GM12874 (cell line): ENCODE measurements around the gene ZPR1.

Experiments used
- TF ChIP-seq, protein P1 (sequence below): IDR thresholded peaks from 2 replicates; pipeline ENCODE4 v1.5.1; 2011; ENCODE audit warnings: low read depth, mild to moderate bottlenecking, control low read depth, low read length, moderate library complexity; ENCODE audit not compliant: insufficient read depth

Gene ZPR1

GRCh38 chr11:116792869-116793771 is 5.3 kb upstream of the ZPR1 start:
- TF ChIP-seq, protein P1, sequence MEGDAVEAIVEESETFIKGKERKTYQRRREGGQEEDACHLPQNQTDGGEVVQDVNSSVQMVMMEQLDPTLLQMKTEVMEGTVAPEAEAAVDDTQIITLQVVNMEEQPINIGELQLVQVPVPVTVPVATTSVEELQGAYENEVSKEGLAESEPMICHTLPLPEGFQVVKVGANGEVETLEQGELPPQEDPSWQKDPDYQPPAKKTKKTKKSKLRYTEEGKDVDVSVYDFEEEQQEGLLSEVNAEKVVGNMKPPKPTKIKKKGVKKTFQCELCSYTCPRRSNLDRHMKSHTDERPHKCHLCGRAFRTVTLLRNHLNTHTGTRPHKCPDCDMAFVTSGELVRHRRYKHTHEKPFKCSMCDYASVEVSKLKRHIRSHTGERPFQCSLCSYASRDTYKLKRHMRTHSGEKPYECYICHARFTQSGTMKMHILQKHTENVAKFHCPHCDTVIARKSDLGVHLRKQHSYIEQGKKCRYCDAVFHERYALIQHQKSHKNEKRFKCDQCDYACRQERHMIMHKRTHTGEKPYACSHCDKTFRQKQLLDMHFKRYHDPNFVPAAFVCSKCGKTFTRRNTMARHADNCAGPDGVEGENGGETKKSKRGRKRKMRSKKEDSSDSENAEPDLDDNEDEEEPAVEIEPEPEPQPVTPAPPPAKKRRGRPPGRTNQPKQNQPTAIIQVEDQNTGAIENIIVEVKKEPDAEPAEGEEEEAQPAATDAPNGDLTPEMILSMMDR = no peak

DNA sequence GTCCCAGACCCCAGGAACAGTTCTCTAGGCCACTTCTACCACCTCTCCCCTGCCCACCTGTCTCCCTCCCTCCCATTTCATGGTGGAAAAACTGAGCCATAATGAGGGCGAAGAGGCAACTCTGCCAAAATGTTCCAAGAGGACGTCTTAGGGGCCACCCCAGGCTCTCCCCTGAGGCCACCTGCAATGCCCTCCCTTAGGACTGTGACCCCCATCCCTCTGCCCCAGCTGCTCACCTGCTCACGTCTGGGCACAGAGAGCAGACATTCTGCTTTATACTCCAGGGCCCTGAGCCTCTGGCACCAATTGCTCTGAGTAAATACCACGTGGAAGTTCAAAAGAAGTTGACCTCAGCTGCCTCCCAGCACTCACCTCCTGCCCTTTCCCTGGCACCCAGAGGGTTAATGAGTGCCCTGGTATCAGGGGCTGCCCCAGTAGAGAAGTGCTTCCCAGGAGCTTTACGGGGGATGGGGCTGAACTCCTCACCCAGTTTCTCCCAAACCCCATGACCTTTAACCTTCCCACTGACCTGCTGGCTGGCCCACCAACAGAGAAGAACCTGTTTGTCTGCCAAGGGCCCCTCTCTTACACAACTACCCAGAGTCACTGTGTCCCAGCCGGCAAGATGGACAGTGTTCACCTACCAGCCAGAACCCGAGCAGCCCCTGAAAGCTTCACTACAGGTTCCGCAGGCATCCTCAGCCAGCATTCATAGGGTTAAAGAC is 4.5 kb upstream of the ZPR1 start:
- TF ChIP-seq, protein P1 = no peak

DNA sequence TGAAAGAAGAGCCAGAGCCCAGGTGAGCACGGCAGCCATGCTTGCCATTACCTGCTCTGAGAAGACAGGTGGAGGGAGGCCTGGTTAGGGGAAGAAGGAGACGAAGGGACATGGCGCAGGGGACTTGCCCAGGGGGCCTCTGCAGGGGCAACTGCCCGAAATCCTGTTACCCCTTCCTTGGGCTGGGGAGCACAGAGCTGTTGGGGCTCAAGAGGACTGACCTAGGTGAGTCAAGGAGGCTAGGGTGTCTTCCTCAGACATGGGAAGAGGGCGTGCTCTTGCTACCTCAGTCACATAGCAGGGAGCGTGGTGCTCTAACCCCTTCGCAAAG is 4.0 kb upstream of the ZPR1 start, which contains the start of gene APOA5:
APOA5 (minus strand) TSS at position 67 of the 331 bp plus-strand sequence; CDS start at position 48, 19 bp downstream.
- TF ChIP-seq, protein P1 = no peak

DNA sequence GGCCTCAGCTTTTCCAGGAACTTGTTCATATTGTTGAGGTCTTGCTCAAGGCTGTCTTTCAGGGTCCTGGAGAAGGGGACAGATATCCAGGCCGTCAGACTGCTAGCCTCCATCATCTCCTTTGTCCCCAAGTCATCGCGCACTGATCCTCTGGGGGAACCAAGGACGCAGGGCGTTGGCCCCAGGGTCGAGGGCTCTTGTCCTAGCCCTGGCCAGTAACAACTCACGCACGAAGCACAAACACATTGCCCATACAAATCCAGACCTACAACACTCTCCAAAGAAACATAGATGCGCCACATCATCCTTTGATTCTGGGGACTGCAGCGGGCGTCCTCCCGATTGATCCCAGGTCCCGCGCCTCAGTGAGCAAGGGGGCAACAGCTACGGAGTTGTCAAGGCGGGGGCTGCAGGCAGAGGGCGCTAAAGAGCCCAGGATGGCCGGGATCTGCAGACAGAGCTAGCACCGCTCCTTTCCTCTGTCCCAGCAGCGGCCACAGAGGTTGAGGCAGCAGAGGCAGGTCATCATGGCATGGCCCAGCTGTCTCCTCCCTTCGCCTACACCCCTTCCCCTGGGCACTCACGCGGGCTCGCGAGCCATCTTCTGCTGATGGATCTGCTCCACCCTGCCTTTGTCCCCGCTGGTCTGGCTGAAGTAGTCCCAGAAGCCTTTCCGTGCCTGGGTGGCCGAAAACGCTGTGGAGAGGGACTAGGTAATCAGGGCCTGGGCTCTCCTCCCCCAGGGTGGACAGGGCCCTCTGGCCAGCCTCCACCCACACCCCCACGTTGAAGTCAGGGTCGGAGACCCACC is 3.4 kb upstream of the ZPR1 start:
- TF ChIP-seq, protein P1 = peak; percentile 91

DNA sequence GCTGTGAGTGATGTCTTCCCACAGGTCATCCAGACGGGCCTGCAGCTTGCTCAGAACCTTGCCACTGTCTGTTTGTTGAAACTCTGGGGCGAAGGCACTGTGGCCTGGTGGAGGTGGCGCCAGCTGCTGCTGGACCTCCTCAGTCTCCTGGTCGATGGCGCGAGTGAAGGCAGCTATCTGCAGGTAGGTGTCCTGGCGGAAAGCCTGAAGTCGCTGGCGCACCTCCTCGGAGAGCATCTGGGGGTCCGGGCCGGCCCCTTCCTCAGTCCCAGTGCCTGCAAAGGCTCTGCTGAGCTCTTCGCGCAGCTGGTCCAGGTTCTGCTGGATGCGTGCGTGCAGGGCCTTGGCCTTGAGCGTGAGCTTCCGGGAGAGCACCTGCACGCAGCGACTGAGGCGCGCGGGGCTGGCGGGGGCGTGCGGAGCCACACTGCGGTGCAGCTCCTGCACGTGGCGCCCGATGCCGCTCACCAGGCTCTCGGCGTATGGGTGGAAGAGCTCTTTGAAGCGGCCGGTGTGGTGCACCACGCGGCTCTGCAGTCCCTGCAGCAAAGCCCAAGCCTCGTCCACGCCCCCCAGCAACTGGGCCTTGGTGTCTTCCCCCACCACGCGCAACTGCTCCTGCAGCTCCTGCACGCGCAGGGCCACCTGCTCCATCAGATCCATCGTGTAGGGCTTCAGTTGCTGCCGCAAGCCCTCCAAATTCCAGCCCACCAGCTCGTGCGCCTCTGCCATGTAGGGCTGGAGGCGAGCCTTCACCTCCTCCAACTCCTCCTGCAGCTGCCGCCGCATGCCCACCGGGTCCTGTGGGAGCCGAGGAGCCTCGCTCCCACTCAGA is 2.6 kb upstream of the ZPR1 start:
- TF ChIP-seq, protein P1 = no peak

DNA sequence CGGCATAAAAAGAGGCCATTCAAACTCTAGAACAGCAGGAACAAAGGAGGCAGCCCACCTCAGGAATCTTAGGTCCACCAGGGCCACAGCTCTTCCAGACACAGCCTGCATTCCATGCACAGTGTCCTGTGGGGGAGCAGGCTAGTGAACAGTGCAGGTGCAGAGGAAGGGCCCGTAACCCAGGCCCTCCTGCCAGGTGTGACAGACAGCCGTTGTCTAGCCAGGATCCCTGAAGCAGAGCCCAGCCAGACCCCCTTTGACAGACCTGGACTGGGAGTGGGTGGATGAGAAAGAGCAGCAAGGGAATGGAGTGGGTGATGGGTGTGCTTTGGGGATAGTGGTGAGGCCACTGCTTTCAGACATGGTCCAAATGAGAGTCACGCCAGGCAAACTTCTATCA is 1.2 kb upstream of the ZPR1 start:
- TF ChIP-seq, protein P1 = no peak
